Keratinocyte (primary cell): ENCODE results near the gene FBXO30. TPM values are rescaled to one million over a fixed set of nuclear protein-coding genes. Genes with fewer than 3 reads are reported as not detected.

Experiments used
- DNase-seq: peaks from one replicate; pipeline ENCODE4 v3.0.0-alpha.2; 2011; ENCODE audit warnings: low read depth, missing footprints, low spot score
- FAIRE-seq: peaks from 2 replicates; lab custom pipeline; 2011; peaks lifted over from hg19 to GRCh38; lab: Jason Lieb, UNC
- H2AFZ ChIP-seq: 2 replicates; pipeline ENCODE4 v1.6.0; 2012; ENCODE audit warnings: low read length, control low read depth, inconsistent platforms; ENCODE audit not compliant: control insufficient read depth
- H3K27ac ChIP-seq: 2 replicates; pipeline ENCODE4 v1.5.1; 2011; ENCODE audit warnings: low read length; ENCODE audit not compliant: control insufficient read depth, insufficient read depth
- H3K27me3 ChIP-seq: 3 replicates; pipeline ENCODE4 v1.6.0; 2011; ENCODE audit warnings: low read length; ENCODE audit not compliant: control insufficient read depth, insufficient read depth; ENCODE audit errors: extremely low read depth
- H3K36me3 ChIP-seq, 2 experiments: 2 replicates in 1 of 2; 3 replicates in 1 of 2; pipeline ENCODE4 v1.5.1; 2011; ENCODE audit warnings: low read length in 2 of 2, mild to moderate bottlenecking in 1 of 2; ENCODE audit not compliant: control insufficient read depth in 2 of 2, insufficient read depth in 2 of 2; ENCODE audit errors: extremely low read depth in 1 of 2
- H3K4me1 ChIP-seq: 3 replicates; pipeline ENCODE4 v1.5.1; 2011; ENCODE audit warnings: low read length; ENCODE audit not compliant: control insufficient read depth, insufficient read depth; ENCODE audit errors: extremely low read depth
- H3K4me2 ChIP-seq: 3 replicates; pipeline ENCODE4 v1.6.0; 2011; ENCODE audit warnings: low read depth, low read length; ENCODE audit not compliant: control insufficient read depth, insufficient read depth; ENCODE audit errors: extremely low read depth
- H3K4me3 ChIP-seq, 3 experiments: fragments of 200-600 bp in 1 of 3; sonication (generic) in 1 of 3; 2 replicates in 2 of 3; 3 replicates in 1 of 3; pipeline ENCODE4 v1.5.1; 2011 to 2016; ENCODE audit warnings: low read length in 3 of 3, mild to moderate bottlenecking in 3 of 3, control low read depth in 2 of 3, inconsistent platforms in 1 of 3, low read depth in 1 of 3, mixed read lengths in 1 of 3, mixed run types in 1 of 3, moderate library complexity in 1 of 3; ENCODE audit not compliant: control insufficient read depth in 2 of 3, insufficient read depth in 2 of 3; ENCODE audit errors: extremely low read depth in 1 of 3
- H3K79me2 ChIP-seq: 2 replicates; pipeline ENCODE4 v1.6.0; 2012; ENCODE audit warnings: low read length; ENCODE audit not compliant: control insufficient read depth, insufficient read depth
- H3K9ac ChIP-seq: 3 replicates; pipeline ENCODE4 v1.6.0; 2011; ENCODE audit warnings: low read length; ENCODE audit not compliant: control insufficient read depth, insufficient read depth; ENCODE audit errors: extremely low read depth
- H3K9me1 ChIP-seq: 3 replicates; pipeline ENCODE4 v1.6.0; 2011; ENCODE audit warnings: low read length; ENCODE audit not compliant: control insufficient read depth, insufficient read depth; ENCODE audit errors: extremely low read depth
- H3K9me3 ChIP-seq: 2 replicates; pipeline ENCODE4 v1.5.1; 2012; ENCODE audit warnings: low read depth, low read length; ENCODE audit not compliant: control insufficient read depth
- H4K20me1 ChIP-seq: 3 replicates; pipeline ENCODE4 v1.6.0; 2011; ENCODE audit warnings: low read length; ENCODE audit not compliant: control insufficient read depth, insufficient read depth; ENCODE audit errors: extremely low read depth
- CTCF ChIP-seq, 3 experiments: IDR thresholded peaks in 1 of 3; conservative IDR thresholded peaks in 1 of 3; optimal IDR thresholded peaks in 1 of 3; 2 replicates in 2 of 3; 3 replicates in 1 of 3; pipeline versions ENCODE3 to v1.5.1; 2011; ENCODE audit warnings: low read length in 3 of 3, mild to moderate bottlenecking in 3 of 3, moderate library complexity in 2 of 3, control low read depth in 1 of 3, inconsistent platforms in 1 of 3; ENCODE audit not compliant: insufficient read depth in 2 of 3; ENCODE audit errors: extremely low read depth in 1 of 3
- EZH2 ChIP-seq: IDR thresholded peaks from one replicate; pipeline ENCODE4 v1.6.1; 2012; ENCODE audit warnings: inconsistent platforms, mild to moderate bottlenecking, low read length, moderate library complexity
- dilution Hi-C: fragments of 300-500 bp; cut with MboI; formaldehyde crosslinking; loops from one replicate; pipeline ENCODE4 v1.7.0; 2020; ENCODE audit warnings: low sequenced_read_pairs; ENCODE audit not compliant: extremely low pct_ligation_motif_present
- polyA plus RNA-seq, 5 experiments: library from polyadenylated mRNA; depleted of rRNA in 3 of 5; stranded (reverse) in 3 of 5; stranded (forward) in 1 of 5; unstranded in 1 of 5; fragments of >200 nt; gene quantifications; 1 replicate in 1 of 5; 2 replicates in 3 of 5; 3 replicates in 1 of 5; pipeline versions ENCODE4 v1.2.1 to v1.2.3, GENCODE V29; 2011 to 2012; ENCODE audit warnings: missing spikeins in 2 of 5, low read depth in 1 of 5, low replicate concordance in 1 of 5

The FBXO30 gene
- polyA plus RNA-seq, 1 donor (not counting 4 experiments of a cell fraction or from before 2014, with no cell fraction given): 6.4 TPM

- Histone ChIP-seq H3K79me2 (peaks cover 50% of the 10 kb centered on the region), H2AFZ (peak overlapping the region; percentile 48), H3K9me3 (no peaks in the 10 kb centered on the region), H3K9me1 (peaks cover 2% of the 10 kb centered on the region), H3K36me3 (no peaks in the 10 kb centered on the region), H3K4me1 (peaks cover 9% of the 10 kb centered on the region), H3K4me3 (peak overlapping the region; percentile 68 to 88 (median 79)), H3K27ac (peak overlapping the region; percentile 83), H3K4me2 (peak overlapping the region; percentile 89), H3K9ac (peak overlapping the region; percentile 87), H4K20me1 (peaks cover 6% of the 10 kb centered on the region), H3K27me3 (no peaks in the 10 kb centered on the region)
- dilution Hi-C loops: no loop called here
- FAIRE-seq (peak; percentile 44), DNase-seq (no peak)
- no peak for TF ChIP-seq CTCF (optimal IDR thresholded peaks at IDR 0.05 in 1 of 3, IDR thresholded peaks at IDR 0.05 in 1 of 3, conservative IDR thresholded peaks at IDR 0.05 in 1 of 3; ENCODE audit: extremely low read depth in 1 of 3, insufficient read depth in 2 of 3, low read length in 3 of 3)
- no peak for TF ChIP-seq EZH2
Measured at GRCh38 chr6:145814035-145814500, 527 bp downstream of the FBXO30 start.

- H3K9ac ChIP-seq: peak overlapping the region; percentile 87
- no peaks in the 10 kb centered on the region for H3K9me3 ChIP-seq
- peak overlapping the region; percentile 83 for H3K27ac ChIP-seq
- FAIRE-seq (peak; percentile 32), DNase-seq (no peak)
- peaks cover 2% of the 10 kb centered on the region for H3K9me1 ChIP-seq
- H3K27me3 ChIP-seq: no peaks in the 10 kb centered on the region
- H3K4me3 ChIP-seq: peak overlapping the region; percentile 68 to 88 (median 79)
- TF ChIP-seq EZH2 (no peak), CTCF (optimal IDR thresholded peaks at IDR 0.05 in 1 of 3, IDR thresholded peaks at IDR 0.05 in 1 of 3, conservative IDR thresholded peaks at IDR 0.05 in 1 of 3; ENCODE audit: extremely low read depth in 1 of 3, insufficient read depth in 2 of 3, low read length in 3 of 3) (no peak)
- H3K4me2 ChIP-seq: peak overlapping the region; percentile 89
- dilution Hi-C loops: no loop called here
- peaks cover 6% of the 10 kb centered on the region for H4K20me1 ChIP-seq
- H3K36me3 ChIP-seq: no peaks in the 10 kb centered on the region
- peaks cover 54% of the 10 kb centered on the region for H3K79me2 ChIP-seq
- H3K4me1 ChIP-seq: peaks cover 9% of the 10 kb centered on the region
- peak overlapping the region; percentile 48 for H2AFZ ChIP-seq
Measured at GRCh38 chr6:145813285-145814034, 1.1 kb downstream of the FBXO30 start.
